ENCODE measurements around the gene APC2. TPM values are rescaled to one million over a fixed set of nuclear protein-coding genes. Genes with fewer than 3 reads are reported as not detected.

The APC2 gene
- total and polyA plus RNA-seq, 5 donors from 2014 or later, result 0.06 to 0.25 (median 0.07) TPM; not detected in 2

DNA sequence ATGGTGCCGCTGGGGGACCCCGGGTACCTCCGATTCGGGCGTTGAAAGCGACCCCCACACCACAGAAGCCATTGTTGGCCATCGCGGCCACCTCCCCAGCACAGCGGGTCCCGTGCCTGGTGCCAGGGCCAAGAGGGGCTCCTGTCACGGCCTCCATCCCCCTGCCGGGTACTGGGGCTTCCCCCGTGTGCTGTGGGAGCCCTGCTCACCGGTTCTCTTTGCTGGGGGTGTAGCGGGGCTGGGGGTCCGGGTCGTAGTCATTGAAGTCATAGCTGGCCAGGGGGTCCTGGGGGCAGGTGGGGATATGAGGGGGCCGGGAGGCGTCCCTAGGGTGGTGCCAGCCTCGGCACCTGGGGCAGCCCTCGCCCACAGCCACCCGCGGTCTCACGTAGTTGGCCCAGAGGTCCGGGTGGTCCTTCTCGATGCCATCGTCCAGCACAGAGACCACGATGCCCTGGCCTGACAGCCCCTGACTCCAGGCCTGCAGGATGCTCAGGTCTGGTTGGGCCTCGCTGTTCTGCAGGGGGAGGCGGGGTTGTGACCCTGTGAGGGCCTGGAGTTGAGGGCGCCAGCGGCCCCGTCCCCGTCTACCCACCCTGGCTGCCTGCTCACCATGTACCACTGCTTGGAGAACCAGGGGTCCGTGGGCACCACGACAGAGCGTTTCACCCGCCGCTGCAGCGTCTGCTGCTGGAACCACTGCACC lies 37.8 kb downstream of the APC2 start:
- Mint-ChIP-seq H3K36me3 (no peaks in the 10 kb centered on the region), H3K9me3 (no peaks in the 10 kb centered on the region), H3K4me1 (peaks cover 0 to 18% (median 5%) of the 10 kb centered on the region in 4 donors), H3K27ac (no peak overlapping the region), H3K4me3 (no peak overlapping the region), H3K27me3 (peaks cover 12% of the 10 kb centered on the region)
- Histone ChIP-seq H3K27ac (ENCODE audit: insufficient read depth, low read length, poor library complexity, severe bottlenecking) (no peak overlapping the region), H3K4me1 (ENCODE audit: control insufficient read depth, insufficient read depth, low read length, poor library complexity, severe bottlenecking) (peaks cover 18% of the 10 kb centered on the region), H3K27me3 (ENCODE audit: control insufficient read depth, insufficient read depth, low read length) (no peaks in the 10 kb centered on the region), H3K36me3 (ENCODE audit: control insufficient read depth, insufficient read depth, low read length) (no peaks in the 10 kb centered on the region), H3K4me3 (ENCODE audit: low read depth, low read length) (no peak overlapping the region), H3K9me3 (ENCODE audit: control insufficient read depth in 2 of 2, low read length in 2 of 2) (no peaks in the 10 kb centered on the region)
- ATAC-seq (ENCODE audit: low read depth in 2 of 2) (no peak), DNase-seq (no peak)

DNA sequence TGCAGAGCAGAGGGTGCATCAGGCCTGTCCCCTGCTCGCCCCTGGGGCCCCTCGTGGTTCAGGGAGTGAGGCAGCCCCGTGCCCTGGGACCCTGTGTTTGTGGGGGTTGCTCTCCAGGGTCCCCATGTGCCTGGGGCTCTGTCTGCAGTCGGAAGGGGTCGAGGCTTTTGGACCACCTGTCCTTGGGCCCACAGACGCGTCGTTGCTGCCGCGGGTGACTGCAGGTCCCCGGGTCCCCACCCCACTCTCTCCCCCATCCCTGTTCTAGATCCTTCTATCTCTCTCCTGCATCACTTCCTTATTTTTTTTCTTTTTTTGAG lies 38.3 kb downstream of the APC2 start:
- peaks cover 0 to 18% (median 5%) of the 10 kb centered on the region in 4 donors for H3K4me1 Mint-ChIP-seq
- H3K36me3 Mint-ChIP-seq, result no peaks in the 10 kb centered on the region
- no peaks in the 10 kb centered on the region for H3K9me3 Mint-ChIP-seq
- ATAC-seq (ENCODE audit: low read depth in 2 of 2), result no peak
- peaks cover 12% of the 10 kb centered on the region for H3K27me3 Mint-ChIP-seq
- Histone ChIP-seq H3K9me3 (ENCODE audit: control insufficient read depth in 2 of 2, low read length in 2 of 2) (no peaks in the 10 kb centered on the region), H3K27ac (ENCODE audit: insufficient read depth, low read length, poor library complexity, severe bottlenecking) (no peak overlapping the region), H3K4me3 (ENCODE audit: low read depth, low read length) (no peak overlapping the region), H3K36me3 (ENCODE audit: control insufficient read depth, insufficient read depth, low read length) (no peaks in the 10 kb centered on the region), H3K4me1 (ENCODE audit: control insufficient read depth, insufficient read depth, low read length, poor library complexity, severe bottlenecking) (peaks cover 18% of the 10 kb centered on the region), H3K27me3 (ENCODE audit: control insufficient read depth, insufficient read depth, low read length) (no peaks in the 10 kb centered on the region)
- DNase-seq, result no peak
- no peak overlapping the region for H3K27ac Mint-ChIP-seq
- no peak overlapping the region for H3K4me3 Mint-ChIP-seq

DNA sequence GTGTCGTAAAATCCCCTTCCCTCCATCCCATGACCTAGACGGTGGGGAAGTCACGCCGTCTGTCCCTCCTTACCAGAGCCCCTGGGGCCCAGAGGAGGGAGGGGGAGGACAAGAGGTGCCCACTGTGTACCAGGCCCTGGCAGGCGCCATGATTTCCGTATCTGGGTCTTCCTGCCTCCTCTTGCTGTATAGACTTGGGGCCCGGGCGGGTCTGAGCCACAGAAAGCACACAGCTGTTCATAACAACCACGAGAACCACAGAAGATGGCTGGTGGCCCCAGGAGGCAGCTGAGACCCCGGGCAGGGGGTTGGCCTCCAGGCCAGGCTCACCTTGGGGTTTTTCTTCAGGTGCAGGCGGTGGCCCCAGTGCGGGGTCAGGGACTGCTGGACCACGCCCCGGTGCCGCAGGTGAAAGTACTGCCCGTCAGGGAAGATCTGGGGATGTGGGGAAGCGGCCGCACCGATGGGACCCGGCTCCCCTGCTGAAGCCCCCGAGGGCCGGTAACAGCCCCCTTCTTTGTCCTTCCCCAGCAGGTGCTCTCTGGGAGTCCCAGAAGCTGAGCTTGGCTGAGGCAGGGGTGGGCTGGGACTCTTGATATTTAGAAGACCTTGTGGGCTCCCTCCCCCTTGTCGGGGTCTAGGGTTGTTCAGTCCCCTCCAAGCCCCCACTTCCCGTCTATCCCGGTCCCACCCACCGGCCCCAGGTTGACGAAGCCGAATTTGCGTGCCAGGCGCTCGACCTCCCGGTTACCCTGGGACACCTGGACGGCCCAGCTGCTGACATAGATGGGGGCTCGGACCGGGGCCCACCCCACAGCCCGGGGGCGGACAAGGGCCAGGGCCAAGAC lies 39.8 kb downstream of the APC2 start:
- H3K4me1 ChIP-seq (ENCODE audit: control insufficient read depth, insufficient read depth, low read length, poor library complexity, severe bottlenecking), result peaks cover 18% of the 10 kb centered on the region
- no peaks in the 10 kb centered on the region for H3K27me3 ChIP-seq (ENCODE audit: control insufficient read depth, insufficient read depth, low read length)
- H3K9me3 ChIP-seq (ENCODE audit: control insufficient read depth in 2 of 2, low read length in 2 of 2), result no peaks in the 10 kb centered on the region
- H3K27ac ChIP-seq (ENCODE audit: insufficient read depth, low read length, poor library complexity, severe bottlenecking), result peak overlapping the region; percentile 17
- Mint-ChIP-seq H3K9me3 (no peaks in the 10 kb centered on the region), H3K27me3 (peaks cover 12% of the 10 kb centered on the region), H3K36me3 (no peaks in the 10 kb centered on the region), H3K4me3 (peak overlapping the region; percentile 51 to 86 (median 74)), H3K27ac (no peak overlapping the region), H3K4me1 (peaks cover 0 to 18% (median 5%) of the 10 kb centered on the region in 4 donors)
- no peak overlapping the region for H3K4me3 ChIP-seq (ENCODE audit: low read depth, low read length)
- ATAC-seq (ENCODE audit: low read depth in 2 of 2) (no peak), DNase-seq (peak in 1 of 3 donors; percentile 40)
- H3K36me3 ChIP-seq (ENCODE audit: control insufficient read depth, insufficient read depth, low read length), result no peaks in the 10 kb centered on the region

DNA sequence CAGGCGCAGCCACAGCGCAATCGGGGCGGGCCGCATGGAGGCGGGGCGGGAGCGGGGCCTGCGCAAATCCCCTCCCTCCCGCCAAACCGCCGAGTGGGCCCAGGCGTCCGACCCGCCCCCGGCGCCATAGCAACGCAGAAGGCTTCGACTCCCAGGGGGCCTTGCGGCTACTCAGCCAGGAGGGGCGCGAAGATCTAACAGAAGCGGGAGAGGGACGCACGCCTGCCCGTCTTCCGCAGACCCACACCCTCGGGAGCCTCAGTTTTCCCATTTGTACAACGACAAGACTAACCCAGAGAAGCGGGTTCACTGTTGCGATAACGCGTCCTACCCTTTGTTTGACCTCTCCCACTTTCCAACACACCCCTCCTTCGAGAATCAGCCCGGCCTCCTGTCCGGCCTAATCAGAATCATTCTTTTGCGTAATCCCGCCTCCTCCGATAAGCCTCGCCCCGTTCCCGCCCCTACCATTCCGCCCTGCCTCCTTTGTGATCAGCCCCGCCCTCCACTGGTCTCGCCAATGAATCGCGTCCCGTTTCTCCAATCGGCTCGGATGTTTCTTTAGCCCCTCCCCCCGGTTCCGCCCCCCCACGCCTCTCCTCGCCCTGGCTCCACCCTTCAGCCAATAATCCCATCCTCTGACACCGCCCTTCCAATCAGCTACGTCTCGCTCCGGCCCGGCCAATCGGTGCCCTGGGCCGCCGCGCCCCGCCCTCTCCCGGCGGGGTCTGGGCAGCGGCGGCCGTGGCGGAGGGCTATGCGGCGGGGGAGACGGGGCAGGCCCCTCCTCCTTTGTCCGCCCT lies 40.6 kb downstream of the APC2 start, which contains the start of gene PCSK4:
Gene PCSK4 (minus strand): TSS at position 40 of the 803 bp plus-strand sequence. CDS start 4 bp downstream, at position 36.
- Mint-ChIP-seq H3K36me3 (no peaks in the 10 kb centered on the region), H3K27ac (peak within 1 kb of the TSS in 2 of 3 donors; percentile 89 to 94), H3K4me3 (peak within 1 kb of the TSS; percentile 86 to 91 (median 88)), H3K27me3 (peaks cover 12% of the 10 kb centered on the region), H3K4me1 (peaks cover 0 to 18% (median 5%) of the 10 kb centered on the region in 4 donors), H3K9me3 (no peaks in the 10 kb centered on the region)
- Histone ChIP-seq H3K4me1 (ENCODE audit: control insufficient read depth, insufficient read depth, low read length, poor library complexity, severe bottlenecking) (peaks cover 18% of the 10 kb centered on the region), H3K9me3 (ENCODE audit: control insufficient read depth in 2 of 2, low read length in 2 of 2) (no peaks in the 10 kb centered on the region), H3K27ac (ENCODE audit: insufficient read depth, low read length, poor library complexity, severe bottlenecking) (peak within 1 kb of the TSS; percentile 17), H3K4me3 (ENCODE audit: low read depth, low read length) (peak within 1 kb of the TSS; percentile 76), H3K36me3 (ENCODE audit: control insufficient read depth, insufficient read depth, low read length) (no peaks in the 10 kb centered on the region), H3K27me3 (ENCODE audit: control insufficient read depth, insufficient read depth, low read length) (no peaks in the 10 kb centered on the region)
- DNase-seq (peak; percentile 95 to 99 (median 98)), ATAC-seq (ENCODE audit: low read depth in 2 of 2) (peak; percentile 85 to 87)

DNA sequence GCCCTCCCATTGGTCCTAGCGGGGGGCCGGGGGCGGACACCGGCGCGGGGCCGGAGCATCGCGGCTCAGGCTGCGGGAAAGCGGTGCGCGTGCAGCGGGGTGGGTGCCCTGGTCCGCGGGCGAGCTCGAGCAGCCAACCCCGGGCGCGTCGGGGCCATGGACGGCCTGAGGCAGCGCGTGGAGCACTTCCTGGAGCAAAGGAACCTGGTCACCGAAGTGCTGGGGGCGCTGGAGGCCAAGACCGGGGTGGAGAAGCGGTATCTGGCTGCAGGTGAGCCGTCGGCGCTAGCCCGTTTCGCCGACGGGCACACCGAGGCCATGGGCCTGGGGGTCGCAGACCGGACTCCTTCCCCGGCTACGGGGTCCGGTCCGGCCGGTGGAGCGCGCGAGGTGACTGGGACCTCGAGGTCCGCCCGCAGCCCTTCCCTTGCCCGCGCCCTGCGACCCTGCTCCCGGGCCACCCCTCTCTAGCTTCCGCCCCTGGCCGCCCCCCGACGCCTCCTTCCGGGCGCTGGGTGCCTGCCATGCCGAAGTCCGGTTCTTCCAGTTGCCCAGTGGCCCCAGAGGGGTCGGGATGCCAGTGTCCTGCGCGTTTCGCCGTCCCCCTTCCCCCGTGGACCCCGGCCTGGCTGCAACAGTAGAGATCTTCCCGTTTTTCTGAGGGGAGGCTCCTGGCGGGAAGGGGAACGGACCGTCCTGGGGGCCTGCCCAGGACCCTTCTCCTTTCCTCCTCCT lies 41.4 kb downstream of the APC2 start, which contains the start of gene REEP6:
Gene REEP6 (plus strand): TSS at position 68 of the 735 bp plus-strand sequence. CDS start 89 bp downstream, at position 157.
- no peaks in the 10 kb centered on the region for H3K36me3 Mint-ChIP-seq
- H3K27ac Mint-ChIP-seq, result peak within 1 kb of the TSS; percentile 20 to 94 (median 89)
- H3K9me3 ChIP-seq (ENCODE audit: control insufficient read depth in 2 of 2, low read length in 2 of 2), result no peaks in the 10 kb centered on the region
- peak within 1 kb of the TSS; percentile 76 for H3K4me3 ChIP-seq (ENCODE audit: low read depth, low read length)
- no peak for ATAC-seq (ENCODE audit: low read depth in 2 of 2)
- no peaks in the 10 kb centered on the region for H3K27me3 ChIP-seq (ENCODE audit: control insufficient read depth, insufficient read depth, low read length)
- H3K36me3 ChIP-seq (ENCODE audit: control insufficient read depth, insufficient read depth, low read length), result no peaks in the 10 kb centered on the region
- peaks cover 12% of the 10 kb centered on the region for H3K27me3 Mint-ChIP-seq
- H3K4me3 Mint-ChIP-seq, result peak within 1 kb of the TSS; percentile 86 to 92 (median 90)
- H3K4me1 Mint-ChIP-seq, result peaks cover 0 to 18% (median 5%) of the 10 kb centered on the region in 4 donors
- peaks cover 18% of the 10 kb centered on the region for H3K4me1 ChIP-seq (ENCODE audit: control insufficient read depth, insufficient read depth, low read length, poor library complexity, severe bottlenecking)
- H3K27ac ChIP-seq (ENCODE audit: insufficient read depth, low read length, poor library complexity, severe bottlenecking), result peak within 1 kb of the TSS; percentile 17
- H3K9me3 Mint-ChIP-seq, result no peaks in the 10 kb centered on the region
- no peak for DNase-seq

DNA sequence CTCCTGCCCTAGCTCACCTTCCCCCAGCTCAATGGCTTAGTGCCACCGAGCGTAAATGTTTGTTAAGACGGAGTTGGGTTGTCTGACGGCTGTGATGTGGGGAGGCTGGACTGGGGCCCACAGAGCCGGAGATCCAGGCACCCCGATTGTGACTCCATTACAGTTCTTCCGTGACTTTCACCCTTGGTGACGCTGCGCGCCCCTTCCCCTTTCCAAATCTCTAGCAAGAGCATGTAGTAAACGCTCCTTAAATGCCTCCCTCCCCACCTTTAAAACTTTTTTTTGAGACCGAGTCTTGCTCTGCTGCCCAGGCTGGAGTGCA lies 41.9 kb downstream of the APC2 start:
- H3K27ac Mint-ChIP-seq, result peak overlapping the region; percentile 20 to 58 (median 46)
- H3K27me3 Mint-ChIP-seq, result peaks cover 12% of the 10 kb centered on the region
- Histone ChIP-seq H3K4me3 (ENCODE audit: low read depth, low read length) (no peak overlapping the region), H3K9me3 (ENCODE audit: control insufficient read depth in 2 of 2, low read length in 2 of 2) (no peaks in the 10 kb centered on the region), H3K27ac (ENCODE audit: insufficient read depth, low read length, poor library complexity, severe bottlenecking) (no peak overlapping the region), H3K36me3 (ENCODE audit: control insufficient read depth, insufficient read depth, low read length) (no peaks in the 10 kb centered on the region), H3K27me3 (ENCODE audit: control insufficient read depth, insufficient read depth, low read length) (no peaks in the 10 kb centered on the region), H3K4me1 (ENCODE audit: control insufficient read depth, insufficient read depth, low read length, poor library complexity, severe bottlenecking) (peaks cover 18% of the 10 kb centered on the region)
- no peak for DNase-seq
- no peaks in the 10 kb centered on the region for H3K36me3 Mint-ChIP-seq
- peak overlapping the region; percentile 67 to 92 (median 82) for H3K4me3 Mint-ChIP-seq
- H3K4me1 Mint-ChIP-seq, result peaks cover 0 to 18% (median 5%) of the 10 kb centered on the region in 4 donors
- no peak for ATAC-seq (ENCODE audit: low read depth in 2 of 2)
- H3K9me3 Mint-ChIP-seq, result no peaks in the 10 kb centered on the region
